Stimulated activated CD8-positive, alpha-beta memory T cell treated with anti-CD3 and anti-CD28 coated beads, Interleukin-12 subunit alpha, Interleukin-12 subunit beta, amount 100 ng/mL, for 4 hours (primary cell): Measurements from ENCODE around the gene CCND2.

Experiments used
- DNase-seq: peaks from one replicate; pipeline ENCODE4 v3.0.0-alpha.2; 2020; ENCODE audit warnings: low read depth

The CCND2 gene

GRCh38 chr12:4276524-4277204 lies 3.1 kb downstream of the CCND2 start:
- DNase-seq = peak; percentile 71

- no peak for DNase-seq
Measured at GRCh38 chr12:4277205-4277543, 3.6 kb downstream of the CCND2 start.

- no peak for DNase-seq
Measured at GRCh38 chr12:4277857-4278256, 4.3 kb downstream of the CCND2 start.

GRCh38 chr12:4278329-4279197 lies 5.0 kb downstream of the CCND2 start:
- DNase-seq = no peak

GRCh38 chr12:4279198-4279690 lies 5.7 kb downstream of the CCND2 start:
- no peak for DNase-seq

GRCh38 chr12:4280351-4281163 lies 7.0 kb downstream of the CCND2 start:
- no peak for DNase-seq

- DNase-seq = no peak
Measured at GRCh38 chr12:4281173-4281654, 7.7 kb downstream of the CCND2 start.

GRCh38 chr12:4282103-4282891 lies 8.7 kb downstream of the CCND2 start:
- DNase-seq = no peak

GRCh38 chr12:4282892-4283511 lies 9.4 kb downstream of the CCND2 start:
- DNase-seq = no peak

- no peak for DNase-seq
Measured at GRCh38 chr12:4283512-4284255, 10.1 kb downstream of the CCND2 start.

- DNase-seq = no peak
Measured at GRCh38 chr12:4284306-4284705, 10.7 kb downstream of the CCND2 start.

GRCh38 chr12:4285070-4285469 lies 11.5 kb downstream of the CCND2 start:
- no peak for DNase-seq

GRCh38 chr12:4286228-4286627 lies 12.7 kb downstream of the CCND2 start:
- no peak for DNase-seq

- DNase-seq = no peak
Measured at GRCh38 chr12:4286771-4287317, 13.3 kb downstream of the CCND2 start.

GRCh38 chr12:4287325-4288211 lies 14.0 kb downstream of the CCND2 start:
- DNase-seq = no peak

- no peak for DNase-seq
Measured at GRCh38 chr12:4288296-4289131, 15.0 kb downstream of the CCND2 start.

GRCh38 chr12:4289231-4289878 lies 15.8 kb downstream of the CCND2 start:
- DNase-seq = no peak
